NCI-H128 (cell line): ENCODE data around the gene DIS3L2.
"Not testable (repeated sequence)": the region's sequence is repeated elsewhere in the genome, so short reads cannot be mapped to it uniquely, and the experiment has no call there.

Experiments used
- DNase-seq: peaks from one replicate; lab custom pipeline; 2025; ENCODE audit not compliant: unreplicated experiment; lab: John Stamatoyannopoulos, UW

The DIS3L2 gene

GRCh38 chr2:232363064-232363783 lies 401.7 kb downstream of the DIS3L2 start:
- not testable (repeated sequence) for DNase-seq

- DNase-seq = no peak
These were observed 402.5 kb downstream of the DIS3L2 start for GRCh38 chr2:232363784-232364615.

- not testable (repeated sequence) for DNase-seq
These were observed 403.5 kb downstream of the DIS3L2 start for GRCh38 chr2:232364806-232365594.

- no peak for DNase-seq
These were observed 404.3 kb downstream of the DIS3L2 start for GRCh38 chr2:232365621-232366321.

- DNase-seq = not testable (repeated sequence)
These were observed 404.9 kb downstream of the DIS3L2 start for GRCh38 chr2:232366461-232366860.

- DNase-seq = no peak
These were observed 405.5 kb downstream of the DIS3L2 start for GRCh38 chr2:232367016-232367415.

- no peak for DNase-seq
These were observed 406.2 kb downstream of the DIS3L2 start for GRCh38 chr2:232367591-232368233.

- DNase-seq = no peak
These were observed 406.8 kb downstream of the DIS3L2 start for GRCh38 chr2:232368311-232368731.

- no peak for DNase-seq
These were observed 407.8 kb downstream of the DIS3L2 start for GRCh38 chr2:232369126-232369951.

- DNase-seq = not testable (repeated sequence)
These were observed 408.5 kb downstream of the DIS3L2 start for GRCh38 chr2:232370007-232370406.

- no peak for DNase-seq
These were observed 411.0 kb downstream of the DIS3L2 start for GRCh38 chr2:232372231-232373208.

- DNase-seq = no peak
These were observed 412.8 kb downstream of the DIS3L2 start for GRCh38 chr2:232374356-232374755.

GRCh38 chr2:232375164-232375563 lies 413.7 kb downstream of the DIS3L2 start:
- DNase-seq = no peak

- DNase-seq = no peak
These were observed 414.7 kb downstream of the DIS3L2 start for GRCh38 chr2:232376260-232376659.

- no peak for DNase-seq
These were observed 415.2 kb downstream of the DIS3L2 start for GRCh38 chr2:232376713-232377112.

- DNase-seq = no peak
These were observed 415.8 kb downstream of the DIS3L2 start for GRCh38 chr2:232377319-232377718.

- DNase-seq = no peak
These were observed 416.6 kb downstream of the DIS3L2 start for GRCh38 chr2:232377841-232378734.
